CD4-positive, alpha-beta T cell treated with Interleukin-17A for 4 hours (primary cell): ENCODE measurements around the gene TLE4.
"Not testable (repeated sequence)": the region's sequence is repeated elsewhere in the genome, so short reads cannot be mapped to it uniquely, and the experiment has no call there.

Experiments
- DNase-seq: peaks from one replicate; pipeline ENCODE4 v3.0.0-alpha.2; 2020; ENCODE audit warnings: mixed read lengths

The TLE4 gene

DNA sequence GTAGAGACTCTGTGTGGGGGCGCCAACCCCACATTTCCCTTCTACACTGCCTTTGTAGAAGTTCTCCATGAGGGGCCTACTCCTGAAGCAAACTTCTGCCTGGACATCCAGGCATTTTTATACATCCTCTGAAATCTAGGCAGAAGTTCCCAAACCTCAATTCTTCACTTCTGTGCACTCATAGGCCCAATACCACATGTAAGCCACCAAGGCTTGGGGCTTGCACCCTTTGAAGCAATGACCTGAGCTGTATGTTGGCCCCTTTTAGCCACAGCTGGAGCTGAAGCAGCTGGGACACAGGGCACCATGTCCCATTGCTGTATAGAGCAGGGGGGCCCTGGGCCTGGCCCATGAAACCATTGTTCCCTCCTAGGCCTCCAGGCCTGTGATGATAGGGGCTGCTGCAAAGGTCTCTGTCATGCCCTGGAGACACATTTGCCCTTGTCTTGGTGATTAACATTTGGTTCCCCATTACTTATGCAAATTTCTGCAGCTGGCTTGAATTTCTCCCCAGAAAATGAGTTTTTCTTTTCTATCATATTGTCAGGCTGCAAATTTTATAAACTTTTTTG lies 180.2 kb downstream of the TLE4 start:
- not testable (repeated sequence) for DNase-seq

GRCh38 chr9:79756414-79756813 lies 184.6 kb downstream of the TLE4 start:
- DNase-seq: no peak

GRCh38 chr9:79757074-79757473 lies 185.3 kb downstream of the TLE4 start:
- no peak for DNase-seq

DNA sequence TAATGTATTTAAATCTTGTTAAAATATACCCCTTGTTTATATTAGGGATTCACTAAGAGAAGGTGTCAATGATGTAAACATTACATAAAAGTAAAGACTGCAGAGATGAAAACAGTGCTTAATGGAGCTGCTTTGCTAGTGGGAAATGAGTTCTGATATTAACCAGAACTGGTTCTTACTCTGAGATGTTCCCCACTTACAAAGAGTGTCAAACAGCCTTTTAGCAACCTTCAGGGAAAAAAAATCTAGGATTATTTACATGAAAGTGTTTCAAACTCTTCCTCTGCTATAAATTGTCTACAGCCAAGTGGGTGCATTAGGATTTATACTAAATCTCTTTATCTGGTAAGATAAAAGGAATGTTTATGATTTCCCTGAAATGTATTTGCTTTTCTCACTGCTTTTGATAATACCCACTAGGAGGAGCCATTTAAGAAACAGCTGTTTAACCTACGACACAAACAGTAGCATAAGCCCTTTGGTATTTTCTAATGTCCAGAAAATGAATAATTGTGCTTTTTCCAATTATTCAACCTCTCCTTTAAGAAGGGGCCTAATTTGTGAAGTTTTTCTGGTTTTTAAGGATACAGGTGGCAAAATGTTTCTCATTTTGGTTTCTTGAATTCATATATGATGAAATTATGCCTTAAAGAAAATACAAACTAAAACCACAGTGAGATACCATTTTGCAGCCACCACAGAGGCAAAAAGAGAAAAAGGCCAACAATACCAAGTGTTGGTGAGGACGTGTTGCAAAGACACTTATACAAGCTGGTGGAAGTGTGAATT lies 186.3 kb downstream of the TLE4 start:
- no peak for DNase-seq

GRCh38 chr9:79759460-79759859 lies 187.7 kb downstream of the TLE4 start:
- DNase-seq: no peak

DNA sequence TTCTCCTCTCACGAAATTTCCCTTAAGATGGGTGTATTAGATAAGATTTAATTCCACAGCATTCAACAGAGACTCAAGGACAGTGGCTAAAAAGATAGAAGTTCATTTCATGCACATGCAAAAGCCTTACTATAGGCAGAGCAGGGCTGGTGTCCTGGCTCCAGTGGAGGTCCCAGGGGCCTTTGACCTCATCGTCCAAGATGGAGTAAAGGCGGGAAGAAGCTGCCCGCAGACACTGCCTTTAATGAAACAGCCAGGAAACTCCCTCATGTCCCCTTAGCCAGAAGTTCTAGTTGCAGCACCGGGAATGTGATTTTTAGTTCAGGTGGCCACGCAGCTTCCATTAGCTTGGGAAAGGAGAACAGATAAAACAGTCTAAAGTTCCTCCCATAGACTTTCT lies 190.3 kb downstream of the TLE4 start:
- DNase-seq: no peak

DNA sequence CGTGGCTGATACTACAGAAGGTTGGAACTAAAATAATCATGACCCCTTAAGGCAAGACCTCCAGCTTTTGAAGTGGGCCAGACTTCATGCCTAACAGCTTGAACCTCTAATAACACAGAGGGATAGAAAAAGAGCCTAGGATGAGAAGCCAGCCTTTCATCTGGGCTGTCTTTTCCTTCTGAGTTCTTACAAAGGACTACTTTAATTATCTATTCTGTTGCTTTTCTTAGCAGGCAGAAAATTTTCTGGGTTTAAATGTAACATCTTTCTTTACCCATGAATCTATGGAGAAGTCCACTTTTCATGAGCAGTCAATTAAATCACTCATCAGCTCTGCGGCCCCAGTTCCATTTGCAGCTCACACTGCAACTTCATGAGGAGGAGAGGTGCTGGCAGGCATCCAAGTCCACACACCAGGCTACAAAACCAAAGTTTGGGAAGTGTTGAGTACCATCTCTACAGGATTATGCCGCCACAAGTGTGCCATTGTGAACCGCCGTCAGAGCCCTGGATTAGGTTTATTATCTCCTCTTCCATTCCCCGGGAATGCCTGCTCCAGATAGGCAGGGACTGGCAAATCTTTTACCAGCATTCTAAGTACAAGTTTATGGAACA lies 192.0 kb downstream of the TLE4 start:
- DNase-seq: no peak

DNA sequence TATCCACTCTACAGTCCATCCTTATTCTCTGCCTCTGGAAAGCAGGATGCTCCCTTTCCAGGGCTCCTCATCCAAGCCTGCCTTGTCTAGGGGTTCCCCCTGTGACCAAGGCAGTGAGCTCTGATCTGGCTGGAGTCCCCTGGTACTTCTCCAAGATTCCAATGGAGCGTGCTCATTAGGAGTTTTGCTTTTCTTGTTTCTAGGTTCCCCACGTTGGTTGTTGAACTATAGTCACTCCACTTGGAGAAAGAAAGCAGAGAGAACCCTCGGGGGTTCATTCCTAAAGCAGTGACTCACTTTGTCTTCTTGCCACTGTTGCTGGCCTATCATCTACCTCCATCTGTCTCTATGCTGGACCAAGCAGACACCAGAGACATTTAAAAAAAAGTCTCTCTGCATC lies 192.6 kb downstream of the TLE4 start:
- no peak for DNase-seq

GRCh38 chr9:79765466-79765865 lies 193.7 kb downstream of the TLE4 start:
- DNase-seq: no peak

DNA sequence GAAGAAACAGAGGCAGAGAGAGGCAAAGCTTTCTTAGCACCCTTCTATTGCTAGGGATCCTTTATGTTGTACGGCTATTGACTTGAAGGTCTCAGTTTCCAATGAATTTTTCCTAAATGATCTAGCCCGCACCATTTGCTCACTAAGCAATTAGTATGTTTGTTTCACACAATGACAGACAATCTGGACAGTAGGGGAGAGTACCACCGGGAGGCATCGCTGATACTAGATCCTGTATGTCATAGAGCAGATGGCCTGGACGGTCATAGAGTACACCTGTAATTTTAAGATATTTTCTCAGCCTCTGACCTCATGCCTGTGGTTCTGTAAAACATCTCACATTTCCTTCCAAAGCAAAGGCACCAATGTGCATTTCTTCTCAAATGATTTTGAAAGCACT lies 194.3 kb downstream of the TLE4 start:
- no peak for DNase-seq

GRCh38 chr9:79768194-79768593 lies 196.4 kb downstream of the TLE4 start:
- no peak for DNase-seq

GRCh38 chr9:79769476-79770275 lies 197.9 kb downstream of the TLE4 start:
- no peak for DNase-seq

DNA sequence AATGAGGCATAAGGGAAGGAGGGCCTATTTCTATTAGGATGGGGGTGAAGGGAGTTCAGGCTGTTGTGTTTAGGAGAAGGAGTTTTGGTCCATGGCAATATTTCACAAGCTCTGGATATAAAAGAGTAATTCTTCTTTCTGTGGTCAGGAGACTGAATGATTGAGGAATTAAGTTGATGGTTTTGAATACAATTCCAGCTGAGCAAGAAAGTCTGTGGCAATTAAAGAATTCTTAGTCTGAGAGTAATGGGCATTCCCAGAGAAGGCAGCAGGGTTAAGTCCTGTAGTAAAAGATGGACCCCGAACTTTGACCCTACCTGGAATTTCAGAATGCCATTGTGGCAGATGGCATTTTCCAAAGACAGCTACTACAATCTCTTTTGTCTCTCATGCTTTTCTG lies 202.6 kb downstream of the TLE4 start:
- DNase-seq: no peak
